Left colon (tissue), 2 donors: ENCODE data around the gene ADAM12. TPM values are rescaled to one million over a fixed set of nuclear protein-coding genes. Genes with fewer than 3 reads are reported as not detected.
A peak's percentile ranks its signal among the peaks of the same experiment; 100 is the strongest.
"Not testable (repeated sequence)": the region's sequence is repeated elsewhere in the genome, so short reads cannot be mapped to it uniquely, and the experiment has no call there.

Experiments used
- ATAC-seq: fragments of 200-7000 bp; cut with Tn5 transposase; one replicate; pipeline ENCODE4 v1.9.1; 2020; ENCODE audit warnings: mild to moderate bottlenecking, moderate library complexity
- DNase-seq, 2 donors: peaks; one replicate each; pipeline ENCODE4 v3.0.0-alpha.2; 2020
- intact Hi-C, 2 donors: fragments of 100-400 bp; cut with DNase I in 1 of 2; cut with micrococcal nuclease in 1 of 2; formaldehyde crosslinking; loops; one replicate each; pipeline versions ENCODE4 v1.11.2 to v1.14.0; 2022; cut with DNase I, micrococcal nuclease
- total RNA-seq, 2 donors: library from RNA; stranded (reverse); fragmentation: NEBNext Ultra II Directional; extraction: Animal tissue kit (Norgen Biotek cat#: 25700); gene quantifications; one replicate each; pipeline ENCODE4 v1.2.1, GENCODE V29; 2021
- donor health status: DM: no; HTN: no; CAD: no.
- donor health status: DM: yes; HTN: yes; CAD: no.

The ADAM12 gene
- total RNA-seq, 2 donors from 2014 or later, result 0.28 to 0.61 TPM

- ATAC-seq, DNase-seq, intact Hi-C loops: not testable (repeated sequence)
Observed at GRCh38 chr10:126379166-126379565, 9.1 kb downstream of the ADAM12 start.

DNA sequence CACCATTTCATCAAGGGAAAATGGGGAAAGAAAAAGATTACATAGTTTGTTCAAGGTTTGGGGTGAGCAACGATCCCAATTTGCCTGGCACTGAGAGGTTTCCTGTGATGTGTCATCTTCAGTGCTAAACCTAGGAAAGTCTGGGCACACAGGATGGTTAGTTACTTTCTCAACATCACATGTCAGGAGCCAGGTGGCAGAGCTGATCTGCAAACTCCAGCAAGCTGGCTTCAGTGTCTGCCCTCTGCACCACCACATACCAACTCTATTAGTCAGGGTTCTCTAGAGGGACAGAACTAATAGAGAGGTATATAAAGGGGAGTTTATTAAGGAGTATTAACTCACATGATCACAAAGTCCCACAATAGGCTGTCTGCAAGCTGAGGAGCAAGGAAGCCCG is 11.3 kb downstream of the ADAM12 start:
- intact Hi-C loops, result no loop called here
- no peak for ATAC-seq
- no peak for DNase-seq

- no peak for DNase-seq
- intact Hi-C loops, result no loop called here
- ATAC-seq, result no peak
Observed at GRCh38 chr10:126375926-126376554, 12.2 kb downstream of the ADAM12 start.

- intact Hi-C loops, result no loop called here
- ATAC-seq, result peak; percentile 66
- DNase-seq, result no peak
Observed at GRCh38 chr10:126375299-126375698, 13.0 kb downstream of the ADAM12 start.

DNA sequence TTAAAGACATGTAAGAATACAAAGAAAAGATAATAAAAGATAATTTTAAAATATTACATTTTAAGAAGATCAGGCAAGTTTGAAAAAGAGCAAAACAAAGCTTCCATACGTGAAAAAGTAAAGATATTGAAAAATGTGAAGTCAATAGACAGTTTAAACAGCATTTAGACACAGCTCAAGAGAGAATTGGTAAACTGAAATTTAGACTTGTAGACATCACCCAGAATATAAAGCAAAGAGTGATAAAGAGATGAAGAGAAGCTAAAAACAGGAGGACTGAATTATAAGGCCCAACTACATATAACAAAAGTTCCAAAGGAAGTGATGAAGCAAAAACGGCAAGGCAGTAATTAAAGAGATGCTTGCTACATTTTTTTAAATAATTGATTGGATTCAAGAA is 13.8 kb downstream of the ADAM12 start:
- no peak for DNase-seq
- no peak for ATAC-seq
- intact Hi-C loops, result no loop called here

- no peak for DNase-seq
Observed at GRCh38 chr10:126373972-126374371, 14.3 kb downstream of the ADAM12 start.

DNA sequence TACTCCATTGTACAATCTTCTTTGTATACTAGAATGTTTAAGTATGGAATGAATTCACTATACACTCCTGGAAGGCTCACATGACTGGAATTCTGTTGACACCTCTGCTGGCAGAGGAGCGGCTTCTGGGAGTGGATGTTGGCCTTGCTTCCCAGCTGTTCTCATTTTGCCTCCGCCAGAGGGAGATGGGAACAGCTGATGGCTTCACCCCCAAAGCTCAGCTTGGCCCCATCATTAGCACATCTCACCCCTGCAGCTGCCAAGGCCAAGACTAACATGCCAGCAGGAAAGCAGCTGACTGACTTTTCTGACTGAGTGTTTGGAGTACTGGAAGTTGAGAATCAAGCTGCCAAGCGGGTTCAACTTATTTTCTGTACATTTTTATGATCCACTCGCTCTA is 15.1 kb downstream of the ADAM12 start:
- DNase-seq (peak; percentile 40 to 64), ATAC-seq (peak; percentile 50)
- intact Hi-C loops, result no loop called here

More at GRCh38 chr10:126373972-126374371, 14.3 kb downstream of the ADAM12 start:
- no peak for ATAC-seq
- intact Hi-C loops, result no loop called here

DNA sequence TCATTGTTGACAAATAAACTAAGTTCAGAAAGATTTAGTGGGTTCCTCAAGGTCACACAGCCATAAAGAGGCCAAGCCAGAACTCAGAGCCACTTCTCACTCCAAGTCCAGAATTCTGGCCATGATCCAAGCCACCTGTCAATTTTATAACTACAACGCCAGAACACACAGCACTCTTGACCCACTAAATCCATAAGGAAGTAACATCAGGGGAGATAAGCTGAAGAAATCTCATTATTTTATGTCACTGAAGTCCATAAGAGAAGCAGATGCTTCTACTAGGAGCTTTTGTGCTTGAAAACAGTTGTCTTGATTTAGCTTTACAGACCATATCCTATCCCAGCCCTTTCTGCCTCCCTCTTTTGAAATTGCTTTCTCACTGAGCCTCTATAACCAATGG is 15.9 kb downstream of the ADAM12 start:
- intact Hi-C loops, result no loop called here
- DNase-seq (peak; percentile 74 to 82), ATAC-seq (peak; percentile 83)

- ATAC-seq, result no peak
- intact Hi-C loops, result no loop called here
Observed at GRCh38 chr10:126369125-126369710, 19.1 kb downstream of the ADAM12 start.

DNA sequence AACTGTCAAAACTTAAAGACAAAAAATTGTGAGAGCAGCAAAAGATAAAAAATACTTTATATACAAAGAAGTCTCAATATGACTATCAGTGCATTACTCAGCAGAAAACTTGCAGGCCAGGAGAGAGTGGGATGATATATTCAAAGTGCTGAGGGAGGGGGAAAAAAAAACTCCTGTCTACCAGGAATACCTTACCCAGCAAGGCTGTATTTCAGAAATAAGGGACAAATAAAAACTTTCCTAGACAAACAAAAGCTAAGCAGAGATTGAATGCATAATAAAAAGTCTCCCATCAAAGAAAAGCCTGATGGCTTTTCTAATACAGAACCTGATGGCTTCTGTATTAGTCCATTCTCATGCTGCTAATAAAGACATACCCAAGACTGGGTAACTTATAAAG is 31.1 kb downstream of the ADAM12 start:
- ATAC-seq (no peak), DNase-seq (no peak)
- intact Hi-C loops, result no loop called here

More at GRCh38 chr10:126369125-126369710, 19.1 kb downstream of the ADAM12 start:
- DNase-seq, result no peak

DNA sequence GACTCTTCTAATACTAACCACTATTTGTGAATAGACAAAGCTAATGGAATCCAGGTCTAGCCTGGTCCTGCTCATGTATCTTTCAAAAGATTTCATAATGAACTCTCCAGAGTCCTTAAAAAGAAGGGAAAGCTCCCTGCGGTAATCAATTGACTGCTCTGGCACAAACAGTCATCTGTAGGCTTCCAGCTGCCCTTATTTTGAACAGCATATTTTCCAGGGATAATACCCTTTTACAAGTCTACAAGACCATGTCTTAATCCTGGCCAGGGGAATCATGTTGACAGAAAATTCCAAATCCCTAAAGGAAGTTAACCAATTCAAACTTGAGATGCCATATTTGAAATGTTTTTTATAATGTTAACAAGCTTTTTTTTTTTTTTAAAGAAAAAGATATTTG is 34.6 kb downstream of the ADAM12 start:
- intact Hi-C loops, result no loop called here
- ATAC-seq, result no peak
- no peak for DNase-seq

DNA sequence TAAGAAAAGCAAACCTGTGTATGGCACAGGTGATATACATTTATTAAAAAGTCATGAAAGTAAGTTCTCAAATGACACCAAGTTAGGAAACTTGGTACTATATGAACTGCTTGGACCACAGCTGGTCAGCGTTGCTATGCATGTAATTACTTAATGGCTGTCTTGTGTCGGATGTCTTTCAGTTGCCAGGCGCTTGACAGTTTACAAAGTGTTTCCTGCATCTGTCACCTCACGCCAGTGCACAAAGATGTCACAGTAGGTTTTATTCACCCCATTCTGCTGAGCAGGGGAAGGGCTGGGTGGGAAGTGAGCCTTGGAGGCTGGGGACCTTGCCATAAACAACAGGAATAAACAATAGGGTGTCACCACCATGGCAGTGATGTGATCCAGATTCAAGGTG is 35.8 kb downstream of the ADAM12 start:
- DNase-seq (no peak), ATAC-seq (no peak)
- intact Hi-C loops, result no loop called here

- intact Hi-C loops, result no loop called here
- ATAC-seq (no peak), DNase-seq (no peak)
Observed at GRCh38 chr10:126351021-126351420, 37.3 kb downstream of the ADAM12 start.

DNA sequence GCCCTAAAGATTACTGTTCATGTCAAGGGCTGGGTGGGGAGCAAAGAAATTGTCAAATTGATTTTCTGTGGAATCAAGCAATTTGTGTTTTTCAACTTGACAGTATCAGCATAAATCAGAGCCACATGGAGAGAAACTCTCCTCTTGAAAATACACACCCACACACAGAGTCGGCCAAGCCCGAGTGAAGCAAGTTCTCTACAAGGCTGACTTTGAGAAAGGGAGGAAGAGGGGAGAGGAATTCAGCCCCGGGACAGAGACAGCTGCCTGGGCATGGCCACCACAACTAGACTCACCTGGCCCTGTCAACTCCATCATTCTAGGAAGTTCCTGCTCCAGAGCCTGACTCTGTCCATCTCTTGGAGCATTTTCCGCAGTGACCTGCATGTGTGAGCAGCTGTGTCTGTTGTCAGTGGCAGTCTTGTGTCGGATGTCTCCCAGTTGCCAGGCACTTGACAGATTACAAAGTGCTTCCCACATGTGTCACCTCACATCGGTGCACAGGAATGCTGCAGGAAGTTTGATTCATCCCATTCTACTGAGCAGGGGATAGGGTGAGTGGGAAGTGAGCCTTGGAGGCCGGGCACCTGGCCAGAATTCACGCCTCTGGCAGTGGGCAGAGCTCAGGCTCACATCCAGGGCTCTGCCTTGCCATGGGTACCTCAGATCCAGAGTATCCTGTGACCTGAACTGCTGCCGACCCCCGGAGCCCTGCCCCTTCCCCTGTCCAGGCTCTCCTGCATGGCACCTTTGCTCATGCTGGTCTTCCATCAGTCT is 37.9 kb downstream of the ADAM12 start:
- no peak for ATAC-seq
- intact Hi-C loops, result no loop called here

GRCh38 chr10:126349676-126350075 is 38.6 kb downstream of the ADAM12 start:
- DNase-seq (no peak), ATAC-seq (no peak)
- intact Hi-C loops, result no loop called here

More for the DNA sequence above, 37.9 kb downstream of the ADAM12 start:
- DNase-seq, result no peak

- intact Hi-C loops, result no loop called here
- no peak for DNase-seq
- ATAC-seq, result no peak
Observed at GRCh38 chr10:126349101-126349500, 39.2 kb downstream of the ADAM12 start.

GRCh38 chr10:126343496-126343895 is 44.8 kb downstream of the ADAM12 start:
- intact Hi-C loops, ATAC-seq, DNase-seq: not testable (repeated sequence)

DNA sequence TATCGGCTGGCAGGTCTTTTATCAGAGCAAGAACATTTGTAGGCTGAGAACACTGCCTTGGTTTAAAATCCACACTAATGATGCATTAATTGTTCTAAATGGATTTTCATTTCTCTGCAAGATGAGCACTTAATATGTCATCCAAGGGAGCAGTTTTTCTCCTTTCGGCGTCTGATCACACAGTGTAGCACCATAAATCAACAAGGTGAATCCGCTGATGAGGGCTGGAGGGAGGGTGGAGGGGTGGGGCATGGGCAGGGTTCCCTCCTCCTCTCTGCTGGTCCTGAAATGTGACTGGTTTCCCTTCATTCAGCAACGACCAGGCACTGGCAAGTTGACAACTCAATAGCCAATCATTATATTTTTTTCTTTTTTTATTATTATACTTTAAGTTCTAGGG is 45.6 kb downstream of the ADAM12 start:
- intact Hi-C loops, result no loop called here
- DNase-seq, result no peak
- no peak for ATAC-seq

DNA sequence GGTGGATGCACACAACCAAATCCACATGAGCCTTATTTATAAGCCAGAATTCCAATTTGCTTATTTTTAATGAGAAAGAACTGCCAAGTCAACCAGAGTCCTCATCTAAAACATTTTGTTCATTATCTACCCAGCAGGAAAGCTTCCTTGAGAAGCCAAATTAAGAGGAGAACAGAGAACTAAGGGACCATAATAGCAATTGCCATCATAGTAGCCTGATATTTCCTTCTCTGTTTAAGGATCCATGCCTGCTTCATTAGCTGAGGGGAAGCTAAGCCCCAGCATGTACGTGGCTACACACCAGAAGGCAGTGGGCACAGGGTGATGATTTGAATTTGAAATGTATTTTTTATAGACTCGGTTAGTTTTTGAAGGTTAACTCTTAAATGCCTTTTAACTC is 46.8 kb downstream of the ADAM12 start:
- ATAC-seq (no peak), DNase-seq (no peak)
- intact Hi-C loops, result no loop called here

GRCh38 chr10:126337251-126337810 is 50.9 kb downstream of the ADAM12 start:
- intact Hi-C loops, result no loop called here
- ATAC-seq, result peak; percentile 31

More at GRCh38 chr10:126337251-126337810, 50.9 kb downstream of the ADAM12 start:
- DNase-seq, result no peak
